HEK293 (cell line): ENCODE measurements around the gene ATP5PO.

Source experiments
- CTCF ChIA-PET: fragments of 350-600 bp; formaldehyde crosslinking; extraction: SDS; loops from one replicate; lab custom pipeline; 2021; ENCODE audit warnings: antibody characterized with exemption; lab: Yijun Ruan, JAX
- POLR2A ChIA-PET: fragments of 300-600 bp; formaldehyde crosslinking; extraction: SDS; loops from one replicate; lab custom pipeline; 2020; ENCODE audit warnings: antibody characterized with exemption, inconsistent platforms; lab: Yijun Ruan, JAX
- H3K27ac ChIP-seq: fragments of 200-500 bp; sonication (Bioruptor generic); 2 replicates; pipeline ENCODE4 v1.5.1; 2014; ENCODE audit warnings: low read depth, low read length, control low read depth, inconsistent platforms; ENCODE audit errors: extremely low read depth
- H3K36me3 ChIP-seq, 2 experiments: fragments of 200-500 bp in 1 of 2; sonication (Bioruptor generic) in 1 of 2; 1 replicate in 1 of 2; 2 replicates in 1 of 2; pipeline ENCODE4 v1.5.1; 2014 to 2017; ENCODE audit warnings: inconsistent platforms in 2 of 2, low read length in 2 of 2; ENCODE audit not compliant: control insufficient read depth in 2 of 2, insufficient read depth in 1 of 2
- H3K4me1 ChIP-seq: fragments of 200-500 bp; sonication (Bioruptor generic); 2 replicates; pipeline ENCODE4 v1.5.1; 2014; ENCODE audit warnings: mild to moderate bottlenecking, low read length, inconsistent platforms; ENCODE audit not compliant: control insufficient read depth, insufficient read depth
- H3K4me3 ChIP-seq: 2 replicates; pipeline ENCODE4 v1.5.1; 2011; ENCODE audit warnings: low read depth, mild to moderate bottlenecking, control low read depth, low read length, moderate library complexity
- H3K9me3 ChIP-seq: fragments of 200-500 bp; sonication (Bioruptor generic); 2 replicates; pipeline ENCODE4 v1.5.1; 2014; ENCODE audit warnings: low read depth, low read length, inconsistent platforms; ENCODE audit not compliant: control insufficient read depth, insufficient read depth
- KLF16 ChIP-seq: fragments of 450-650 bp; formaldehyde crosslinking; IDR thresholded peaks from 2 replicates; pipeline ENCODE4 v1.5.1; 2017; ENCODE audit warnings: missing biosample characterization, missing genetic modification characterization
- MYNN ChIP-seq: fragments of 450-650 bp; formaldehyde crosslinking; IDR thresholded peaks from 2 replicates; pipeline ENCODE4 v1.5.1; 2016; ENCODE audit warnings: missing biosample characterization, missing genetic modification characterization, borderline replicate concordance
- REST ChIP-seq: fragments of 450-650 bp; formaldehyde crosslinking; IDR thresholded peaks from 2 replicates; pipeline ENCODE4 v1.5.1; 2016; ENCODE audit warnings: missing biosample characterization, missing genetic modification characterization
- YY2 ChIP-seq: fragments of 450-650 bp; formaldehyde crosslinking; IDR thresholded peaks from 2 replicates; pipeline ENCODE4 v1.5.1; 2016; ENCODE audit warnings: missing biosample characterization, missing genetic modification characterization
- ZNF140 ChIP-seq: fragments of 450-650 bp; formaldehyde crosslinking; IDR thresholded peaks from 2 replicates; pipeline ENCODE4 v1.5.1; 2016; ENCODE audit warnings: missing biosample characterization, missing genetic modification characterization
- ZNF571 ChIP-seq: fragments of 450-650 bp; formaldehyde crosslinking; IDR thresholded peaks from 2 replicates; pipeline ENCODE4 v1.5.0; 2017; ENCODE audit warnings: missing biosample characterization, missing genetic modification characterization
- TF ChIP-seq, protein P1 (sequence below): fragments of 450-650 bp; formaldehyde crosslinking; IDR thresholded peaks from 2 replicates; pipeline ENCODE4 v1.5.1; 2016; ENCODE audit warnings: missing biosample characterization, missing genetic modification characterization
- TF ChIP-seq, protein P2 (sequence below): fragments of 450-650 bp; formaldehyde crosslinking; IDR thresholded peaks from 2 replicates; pipeline ENCODE4 v1.5.1; 2016; ENCODE audit warnings: missing biosample characterization, missing genetic modification characterization
- TF ChIP-seq, protein P3 (sequence below): fragments of 450-650 bp; formaldehyde crosslinking; IDR thresholded peaks from 2 replicates; pipeline ENCODE4 v1.5.1; 2017; ENCODE audit warnings: missing biosample characterization, mild to moderate bottlenecking, missing genetic modification characterization, moderate library complexity

Gene ATP5PO

DNA sequence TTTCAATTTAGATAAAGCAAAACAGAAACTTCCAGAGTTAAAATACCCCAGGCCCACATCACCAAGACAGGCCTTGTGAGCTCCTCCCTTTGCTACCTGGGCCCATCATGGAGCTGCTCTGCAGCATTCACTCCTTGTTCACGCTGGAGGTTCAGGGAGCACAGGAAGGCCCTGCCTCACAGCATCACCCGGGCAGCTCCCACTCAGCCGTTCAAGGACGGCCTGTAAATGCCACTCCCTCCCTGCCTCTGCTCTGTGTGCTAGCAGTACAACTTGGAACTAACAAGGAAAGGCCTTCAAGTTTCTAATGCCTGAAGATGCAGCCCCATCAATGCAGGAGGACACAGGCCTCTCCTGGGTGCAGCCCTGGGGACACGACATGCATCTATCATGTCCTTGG lies 11.6 kb downstream of the ATP5PO start:
- POLR2A ChIA-PET: no interaction called here
- Histone ChIP-seq H3K9me3 (no peaks in the 10 kb centered on the region), H3K4me3 (no peak overlapping the region)

DNA sequence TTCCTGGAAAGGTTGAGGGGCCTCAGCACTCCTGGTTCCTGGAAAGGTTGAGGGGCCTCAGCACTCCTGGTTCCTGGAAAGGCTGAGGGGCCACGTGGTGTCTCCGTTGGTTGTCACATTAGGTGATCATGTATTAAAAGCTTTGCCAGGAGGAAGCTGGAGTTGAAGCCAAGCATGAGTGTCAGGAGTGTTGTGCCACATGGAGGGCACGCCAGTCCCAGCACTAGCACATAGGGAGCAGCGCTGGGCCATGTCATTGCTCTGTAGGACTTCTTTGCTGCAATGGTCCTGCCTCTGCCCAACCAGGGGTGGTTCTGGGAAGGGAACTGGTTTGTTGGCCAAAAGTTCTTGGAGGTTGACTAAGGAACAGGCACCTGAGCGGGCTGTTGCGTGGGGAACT lies 13.3 kb downstream of the ATP5PO start:
- CTCF ChIA-PET: interaction anchor here (0.6 to 2.5 kb wide), 11 partner anchors 10 to 446 kb away, joined by 3 to 15 read pairs (median 4); partner anchors contain the start of gene DONSON
- H3K27ac ChIP-seq: no peak overlapping the region
- H3K9me3 ChIP-seq: no peaks in the 10 kb centered on the region

More for the DNA sequence above, 11.6 kb downstream of the ATP5PO start:
- H3K4me1 ChIP-seq: no peaks in the 10 kb centered on the region
- H3K36me3 ChIP-seq: peaks cover 55 to 83% of the 10 kb centered on the region in 2 experiments
- no peak overlapping the region for H3K27ac ChIP-seq
- CTCF ChIA-PET: interaction anchor here (1.5 to 1.6 kb wide), 2 partner anchors 9 to 298 kb away, joined by 9 to 10 read pairs; no protein-coding TSS in a partner anchor
- no peak for TF ChIP-seq MYNN (tag by site-specific recombination)
- TF ChIP-seq YY2 (tag by site-specific recombination): no peak
- TF ChIP-seq ZNF571 (tag by site-specific recombination): no peak
- TF ChIP-seq, protein P1, sequence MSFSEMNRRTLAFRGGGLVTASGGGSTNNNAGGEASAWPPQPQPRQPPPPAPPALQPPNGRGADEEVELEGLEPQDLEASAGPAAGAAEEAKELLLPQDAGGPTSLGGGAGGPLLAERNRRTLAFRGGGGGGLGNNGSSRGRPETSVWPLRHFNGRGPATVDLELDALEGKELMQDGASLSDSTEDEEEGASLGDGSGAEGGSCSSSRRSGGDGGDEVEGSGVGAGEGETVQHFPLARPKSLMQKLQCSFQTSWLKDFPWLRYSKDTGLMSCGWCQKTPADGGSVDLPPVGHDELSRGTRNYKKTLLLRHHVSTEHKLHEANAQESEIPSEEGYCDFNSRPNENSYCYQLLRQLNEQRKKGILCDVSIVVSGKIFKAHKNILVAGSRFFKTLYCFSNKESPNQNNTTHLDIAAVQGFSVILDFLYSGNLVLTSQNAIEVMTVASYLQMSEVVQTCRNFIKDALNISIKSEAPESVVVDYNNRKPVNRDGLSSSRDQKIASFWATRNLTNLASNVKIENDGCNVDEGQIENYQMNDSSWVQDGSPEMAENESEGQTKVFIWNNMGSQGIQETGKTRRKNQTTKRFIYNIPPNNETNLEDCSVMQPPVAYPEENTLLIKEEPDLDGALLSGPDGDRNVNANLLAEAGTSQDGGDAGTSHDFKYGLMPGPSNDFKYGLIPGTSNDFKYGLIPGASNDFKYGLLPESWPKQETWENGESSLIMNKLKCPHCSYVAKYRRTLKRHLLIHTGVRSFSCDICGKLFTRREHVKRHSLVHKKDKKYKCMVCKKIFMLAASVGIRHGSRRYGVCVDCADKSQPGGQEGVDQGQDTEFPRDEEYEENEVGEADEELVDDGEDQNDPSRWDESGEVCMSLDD (tag by site-specific recombination): no peak
- TF ChIP-seq, protein P2, sequence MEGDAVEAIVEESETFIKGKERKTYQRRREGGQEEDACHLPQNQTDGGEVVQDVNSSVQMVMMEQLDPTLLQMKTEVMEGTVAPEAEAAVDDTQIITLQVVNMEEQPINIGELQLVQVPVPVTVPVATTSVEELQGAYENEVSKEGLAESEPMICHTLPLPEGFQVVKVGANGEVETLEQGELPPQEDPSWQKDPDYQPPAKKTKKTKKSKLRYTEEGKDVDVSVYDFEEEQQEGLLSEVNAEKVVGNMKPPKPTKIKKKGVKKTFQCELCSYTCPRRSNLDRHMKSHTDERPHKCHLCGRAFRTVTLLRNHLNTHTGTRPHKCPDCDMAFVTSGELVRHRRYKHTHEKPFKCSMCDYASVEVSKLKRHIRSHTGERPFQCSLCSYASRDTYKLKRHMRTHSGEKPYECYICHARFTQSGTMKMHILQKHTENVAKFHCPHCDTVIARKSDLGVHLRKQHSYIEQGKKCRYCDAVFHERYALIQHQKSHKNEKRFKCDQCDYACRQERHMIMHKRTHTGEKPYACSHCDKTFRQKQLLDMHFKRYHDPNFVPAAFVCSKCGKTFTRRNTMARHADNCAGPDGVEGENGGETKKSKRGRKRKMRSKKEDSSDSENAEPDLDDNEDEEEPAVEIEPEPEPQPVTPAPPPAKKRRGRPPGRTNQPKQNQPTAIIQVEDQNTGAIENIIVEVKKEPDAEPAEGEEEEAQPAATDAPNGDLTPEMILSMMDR (tag by site-specific recombination): no peak
- TF ChIP-seq KLF16 (tag by site-specific recombination): no peak
- no peak for TF ChIP-seq ZNF140 (tag by site-specific recombination)

More for the DNA sequence above, 13.3 kb downstream of the ATP5PO start:
- Histone ChIP-seq H3K4me1 (no peaks in the 10 kb centered on the region), H3K4me3 (no peak overlapping the region)
- TF ChIP-seq REST: 0 out of 2 replicates have a peak, but pooled peaks have one; percentile 4
- TF ChIP-seq, protein P3, sequence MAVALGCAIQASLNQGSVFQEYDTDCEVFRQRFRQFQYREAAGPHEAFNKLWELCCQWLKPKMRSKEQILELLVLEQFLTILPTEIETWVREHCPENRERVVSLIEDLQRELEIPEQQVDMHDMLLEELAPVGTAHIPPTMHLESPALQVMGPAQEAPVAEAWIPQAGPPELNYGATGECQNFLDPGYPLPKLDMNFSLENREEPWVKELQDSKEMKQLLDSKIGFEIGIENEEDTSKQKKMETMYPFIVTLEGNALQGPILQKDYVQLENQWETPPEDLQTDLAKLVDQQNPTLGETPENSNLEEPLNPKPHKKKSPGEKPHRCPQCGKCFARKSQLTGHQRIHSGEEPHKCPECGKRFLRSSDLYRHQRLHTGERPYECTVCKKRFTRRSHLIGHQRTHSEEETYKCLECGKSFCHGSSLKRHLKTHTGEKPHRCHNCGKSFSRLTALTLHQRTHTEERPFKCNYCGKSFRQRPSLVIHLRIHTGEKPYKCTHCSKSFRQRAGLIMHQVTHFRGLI (tag by site-specific recombination): no peak
- TF ChIP-seq, all 188 proteins: peak for 1
- peaks cover 39 to 66% of the 10 kb centered on the region in 2 experiments for H3K36me3 ChIP-seq
- POLR2A ChIA-PET: interaction anchor here (0.6 to 1.1 kb wide), 5 partner anchors 217 to 422 kb away, joined by 3 read pairs; partner anchors contain the start of genes DONSON and ITSN1
